HUES6 (cell line): ENCODE measurements around the gene PPP2R5B.

Experiments used
- H3K27ac ChIP-seq: 2 replicates; pipeline ENCODE4 v1.7.0; 2013; ENCODE audit warnings: low read depth, mild to moderate bottlenecking, low read length, inconsistent platforms
- H3K27me3 ChIP-seq: 2 replicates; pipeline ENCODE4 v1.6.1; 2013; ENCODE audit warnings: low read length; ENCODE audit not compliant: control insufficient read depth, insufficient read depth
- H3K36me3 ChIP-seq: 2 replicates; pipeline ENCODE4 v1.6.1; 2013; ENCODE audit warnings: low read length; ENCODE audit not compliant: control insufficient read depth, insufficient read depth
- H3K4me1 ChIP-seq: 2 replicates; pipeline ENCODE4 v1.6.1; 2013; ENCODE audit warnings: low read length; ENCODE audit not compliant: control insufficient read depth, insufficient read depth
- H3K4me3 ChIP-seq: 2 replicates; pipeline ENCODE4 v1.5.1; 2013; ENCODE audit warnings: low read depth, low read length
- H3K9ac ChIP-seq: one replicate; pipeline ENCODE4 v1.6.1; 2013; ENCODE audit warnings: mild to moderate bottlenecking, low read length
- H3K9me3 ChIP-seq: 2 replicates; pipeline ENCODE4 v1.6.1; 2013; ENCODE audit warnings: low read depth, low read length; ENCODE audit not compliant: control insufficient read depth, insufficient read depth

PPP2R5B gene

GRCh38 chr11:64923944-64924909 is at the start of gene PPP2R5B:
PPP2R5B (plus strand) TSS chr11:64924689; CDS start chr11:64925735, 1,046 bp downstream.
- Histone ChIP-seq H3K27me3 (peaks cover 6% of the 10 kb centered on the region), H3K9ac (peak within 1 kb of the TSS; percentile 36), H3K27ac (peak within 1 kb of the TSS; percentile 26; the same call in 1 of the 2 replicates), H3K36me3 (no peaks in the 10 kb centered on the region), H3K9me3 (no peaks in the 10 kb centered on the region), H3K4me3 (peak within 1 kb of the TSS; percentile 63), H3K4me1 (peaks cover 6% of the 10 kb centered on the region)

- H3K9ac ChIP-seq: no peak overlapping the region
- peaks cover 32% of the 10 kb centered on the region for H3K4me1 ChIP-seq
- H3K27me3 ChIP-seq: no peaks in the 10 kb centered on the region
- no peak overlapping the region for H3K27ac ChIP-seq
- peaks cover 22% of the 10 kb centered on the region for H3K36me3 ChIP-seq
- H3K4me3 ChIP-seq: no peak overlapping the region
- no peaks in the 10 kb centered on the region for H3K9me3 ChIP-seq
Measured at GRCh38 chr11:64875369-64876228, 48.9 kb upstream of the PPP2R5B start.

DNA sequence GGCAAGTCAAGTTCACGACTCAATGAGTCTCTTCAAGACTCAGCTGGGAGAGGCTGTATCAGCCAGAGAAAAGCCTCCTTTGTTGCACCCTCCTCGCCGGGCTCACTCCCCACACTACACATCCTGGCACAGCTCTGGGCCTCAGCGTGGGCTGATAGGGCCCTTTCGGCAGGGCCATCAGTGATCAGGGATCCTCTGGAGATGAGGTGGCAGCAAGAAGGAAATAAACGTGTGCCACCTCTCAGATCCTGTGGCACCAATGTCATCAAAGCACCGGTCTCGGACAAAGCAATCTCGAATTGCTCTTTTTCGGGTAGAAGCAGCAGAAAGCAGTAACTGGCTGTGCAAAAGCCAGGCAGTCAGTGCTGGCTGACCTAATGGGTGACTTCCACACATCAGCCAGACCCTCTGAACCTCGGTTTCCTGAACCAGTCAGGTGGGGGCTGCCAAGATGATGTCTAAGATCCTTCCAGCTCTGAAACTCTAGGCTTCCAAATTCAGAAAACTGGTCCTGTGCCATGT is 48.2 kb upstream of the PPP2R5B start:
- Histone ChIP-seq H3K4me3 (peak overlapping the region; percentile 100; the same call in 1 of the 2 replicates), H3K9ac (peak overlapping the region; percentile 89), H3K4me1 (peaks cover 27% of the 10 kb centered on the region), H3K27ac (no peak overlapping the region), H3K9me3 (no peaks in the 10 kb centered on the region), H3K27me3 (no peaks in the 10 kb centered on the region), H3K36me3 (peaks cover 18% of the 10 kb centered on the region)

DNA sequence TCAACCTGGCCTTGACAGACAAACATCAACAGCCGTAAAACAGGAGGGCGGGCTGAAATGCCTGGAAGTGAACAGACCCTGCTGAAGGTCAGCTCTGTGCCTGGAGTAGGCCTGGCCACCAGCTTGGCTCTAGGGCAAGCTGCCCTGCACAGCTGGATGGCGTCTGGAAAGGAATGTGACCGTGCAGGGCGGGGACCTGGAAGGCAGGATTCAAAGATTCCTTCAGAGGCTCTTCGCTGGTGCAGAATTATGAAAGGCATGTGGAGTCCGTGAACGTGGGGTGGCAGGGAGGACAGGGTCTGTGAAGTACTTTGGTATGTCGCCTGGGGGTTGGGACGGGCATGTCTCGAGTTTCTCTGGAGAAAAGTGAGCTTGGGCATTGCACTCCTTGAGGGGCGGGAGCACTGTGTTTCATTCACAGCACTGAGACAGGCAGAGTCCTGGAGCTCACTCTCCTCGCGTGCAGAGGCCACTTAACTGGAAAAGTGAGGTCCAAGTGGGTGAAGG is 47.6 kb upstream of the PPP2R5B start:
- H3K9me3 ChIP-seq: no peaks in the 10 kb centered on the region
- H3K4me3 ChIP-seq: peak overlapping the region; percentile 100
- H3K9ac ChIP-seq: peak overlapping the region; percentile 89
- no peak overlapping the region for H3K27ac ChIP-seq
- no peaks in the 10 kb centered on the region for H3K27me3 ChIP-seq
- peaks cover 13% of the 10 kb centered on the region for H3K36me3 ChIP-seq
- H3K4me1 ChIP-seq: peaks cover 23% of the 10 kb centered on the region

DNA sequence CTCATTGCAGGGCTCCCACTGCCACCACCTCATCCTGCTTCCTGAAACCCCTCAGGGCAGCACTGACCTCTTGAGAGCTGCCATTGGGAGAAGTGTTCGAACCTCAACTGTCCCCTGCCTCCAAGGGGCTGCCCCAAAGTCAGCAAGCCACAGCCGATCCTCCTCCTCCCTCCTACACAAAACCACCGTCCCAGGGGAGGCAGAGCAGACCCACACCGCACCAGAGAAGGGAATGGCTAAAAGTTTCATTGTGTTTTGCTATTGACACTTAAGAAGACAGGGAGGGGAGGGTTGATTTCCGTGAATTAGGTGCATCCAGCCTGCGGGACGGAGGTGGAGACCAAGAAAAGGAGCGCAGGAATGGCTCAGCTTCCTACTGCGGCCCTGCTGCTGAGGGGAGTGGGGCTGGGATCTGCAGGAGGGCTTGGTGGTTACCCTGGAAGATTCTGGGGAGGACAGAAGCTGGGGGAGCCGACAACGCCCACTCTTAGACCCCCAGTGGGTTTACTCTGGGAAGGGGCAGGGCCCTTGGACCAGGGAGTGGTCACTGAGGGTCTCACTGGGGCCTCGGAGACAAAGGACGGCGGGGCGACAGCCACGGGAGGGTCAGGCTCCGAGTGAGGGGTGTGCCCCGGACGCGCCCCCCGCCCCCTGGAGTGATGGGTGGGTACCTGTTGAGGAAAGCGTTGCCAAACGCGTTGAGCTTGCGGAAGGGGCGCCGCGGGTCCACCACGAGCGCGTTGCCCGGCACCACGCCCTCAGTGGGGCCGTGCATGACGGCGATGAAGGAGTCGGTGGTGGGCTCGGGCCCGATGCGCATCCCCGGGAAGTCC is 46.9 kb upstream of the PPP2R5B start:
- no peak overlapping the region for H3K27ac ChIP-seq
- H3K4me3 ChIP-seq: peak overlapping the region; percentile 100
- peaks cover 23% of the 10 kb centered on the region for H3K4me1 ChIP-seq
- H3K27me3 ChIP-seq: no peaks in the 10 kb centered on the region
- H3K9me3 ChIP-seq: no peaks in the 10 kb centered on the region
- peak overlapping the region; percentile 89 for H3K9ac ChIP-seq
- H3K36me3 ChIP-seq: peaks cover 11% of the 10 kb centered on the region

DNA sequence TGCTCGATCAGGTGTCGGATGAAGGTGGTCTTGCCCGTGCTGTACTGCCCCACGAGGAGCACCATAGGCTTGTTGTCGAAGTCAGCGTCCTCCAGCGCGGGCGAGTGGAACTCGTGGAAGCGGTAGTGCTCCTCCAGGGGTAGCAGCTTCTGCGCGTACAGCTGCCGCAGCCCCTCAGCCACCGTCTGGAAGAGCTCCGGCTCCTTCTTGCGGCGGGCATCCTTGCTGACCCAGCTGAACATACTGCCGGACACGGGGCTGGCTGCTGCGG is 46.3 kb upstream of the PPP2R5B start:
- peaks cover 8% of the 10 kb centered on the region for H3K36me3 ChIP-seq
- no peaks in the 10 kb centered on the region for H3K9me3 ChIP-seq
- no peaks in the 10 kb centered on the region for H3K27me3 ChIP-seq
- no peak overlapping the region for H3K27ac ChIP-seq
- peaks cover 23% of the 10 kb centered on the region for H3K4me1 ChIP-seq
- peak overlapping the region; percentile 100 for H3K4me3 ChIP-seq
- peak overlapping the region; percentile 89 for H3K9ac ChIP-seq

GRCh38 chr11:64878494-64879243 is 45.8 kb upstream of the PPP2R5B start, which contains the start of gene EHD1:
EHD1 (minus strand) TSS chr11:64878621; CDS start chr11:64878464, 157 bp downstream.
- H3K36me3 ChIP-seq: peaks cover 5% of the 10 kb centered on the region; the same call in 1 of the 2 replicates
- peak within 1 kb of the TSS; percentile 100 for H3K4me3 ChIP-seq
- no peaks in the 10 kb centered on the region for H3K27me3 ChIP-seq
- peak within 1 kb of the TSS; percentile 24; the same call in 1 of the 2 replicates for H3K27ac ChIP-seq
- H3K9ac ChIP-seq: peak within 1 kb of the TSS; percentile 89
- H3K4me1 ChIP-seq: peaks cover 23% of the 10 kb centered on the region
- H3K9me3 ChIP-seq: no peaks in the 10 kb centered on the region

GRCh38 chr11:64879244-64879900 is 45.1 kb upstream of the PPP2R5B start:
- Histone ChIP-seq H3K36me3 (peaks cover 4% of the 10 kb centered on the region; the same call in 1 of the 2 replicates), H3K27me3 (no peaks in the 10 kb centered on the region), H3K27ac (peak overlapping the region; percentile 24; the same call in 1 of the 2 replicates), H3K9ac (peak overlapping the region; percentile 76), H3K4me1 (peaks cover 23% of the 10 kb centered on the region), H3K4me3 (peak overlapping the region; percentile 86), H3K9me3 (no peaks in the 10 kb centered on the region)

DNA sequence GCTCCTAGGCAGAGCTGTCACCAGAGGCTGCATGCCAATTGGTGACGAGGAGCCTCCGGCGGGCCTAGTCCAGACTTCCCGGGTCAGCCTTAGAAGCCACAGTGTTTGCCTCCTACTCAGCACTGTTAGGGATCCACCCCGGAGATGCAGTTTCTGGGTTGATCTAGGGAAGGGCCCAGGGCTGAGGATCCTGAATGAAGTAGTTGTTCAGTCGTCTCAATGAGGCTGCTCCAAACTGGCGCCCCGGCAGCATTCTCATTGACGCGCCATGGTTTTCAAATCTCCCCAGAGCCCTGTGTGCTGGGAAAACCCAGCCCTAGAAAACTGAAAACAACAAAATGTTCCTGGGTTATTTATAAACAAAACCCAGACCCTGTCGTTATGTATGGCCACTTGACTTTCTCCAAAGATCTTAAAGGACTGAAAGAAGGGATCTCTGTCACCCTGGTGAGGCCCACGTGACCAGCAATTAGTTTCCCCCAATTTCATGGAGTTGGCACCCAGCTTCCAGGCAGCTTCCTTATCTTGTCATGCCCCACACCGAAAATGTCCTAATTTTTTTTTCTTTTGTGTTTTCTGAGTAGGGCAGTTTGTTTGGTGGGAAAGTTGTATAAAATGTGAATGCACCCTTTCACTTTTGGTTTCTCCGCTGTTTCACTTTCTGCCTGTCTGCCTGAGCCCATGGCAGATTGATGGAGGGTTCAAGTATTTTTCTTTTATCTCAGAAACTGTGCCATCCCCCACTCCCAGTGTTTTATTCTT is 44.1 kb upstream of the PPP2R5B start:
- Histone ChIP-seq H3K9ac (no peak overlapping the region), H3K9me3 (no peaks in the 10 kb centered on the region), H3K27me3 (no peaks in the 10 kb centered on the region), H3K4me1 (peaks cover 23% of the 10 kb centered on the region), H3K27ac (no peak overlapping the region), H3K4me3 (no peak overlapping the region), H3K36me3 (no peaks in the 10 kb centered on the region)
